GM21423 (cell line): ENCODE results near the gene HIC2.
"Not testable (repeated sequence)": the region's sequence is repeated elsewhere in the genome, so short reads cannot be mapped to it uniquely, and the experiment has no call there.

Source experiments
- ATAC-seq: cut with Tn5 transposase; IDR thresholded peaks from one replicate; pipeline ENCODE4 v1.9.1; 2021; ENCODE audit warnings: mild to moderate bottlenecking, moderate library complexity; ENCODE audit not compliant: unreplicated experiment

The HIC2 gene

GRCh38 chr22:21434378-21435233 is 17.4 kb downstream of the HIC2 start:
- ATAC-seq, result not testable (repeated sequence)

- ATAC-seq, result not testable (repeated sequence)
Observed at GRCh38 chr22:21435998-21436810, 19.0 kb downstream of the HIC2 start.

- not testable (repeated sequence) for ATAC-seq
Observed at GRCh38 chr22:21438013-21438412, 20.8 kb downstream of the HIC2 start.

GRCh38 chr22:21440018-21440636 is 23.0 kb downstream of the HIC2 start:
- ATAC-seq, result not testable (repeated sequence)

- not testable (repeated sequence) for ATAC-seq
Observed at GRCh38 chr22:21440676-21441075, 23.5 kb downstream of the HIC2 start.

GRCh38 chr22:21441170-21441569 is 24.0 kb downstream of the HIC2 start:
- not testable (repeated sequence) for ATAC-seq

GRCh38 chr22:21442123-21442522 is 25.0 kb downstream of the HIC2 start:
- not testable (repeated sequence) for ATAC-seq

GRCh38 chr22:21442646-21443045 is 25.5 kb downstream of the HIC2 start:
- not testable (repeated sequence) for ATAC-seq

GRCh38 chr22:21443057-21443734 is 26.0 kb downstream of the HIC2 start:
- ATAC-seq, result no peak

GRCh38 chr22:21443735-21444421 is 26.7 kb downstream of the HIC2 start:
- ATAC-seq, result no peak

GRCh38 chr22:21444701-21445436 is 27.7 kb downstream of the HIC2 start:
- no peak for ATAC-seq

GRCh38 chr22:21445437-21446127 is 28.4 kb downstream of the HIC2 start:
- no peak for ATAC-seq

GRCh38 chr22:21446128-21446826 is 29.1 kb downstream of the HIC2 start:
- no peak for ATAC-seq

GRCh38 chr22:21446827-21447690 is 29.9 kb downstream of the HIC2 start:
- ATAC-seq, result no peak

- ATAC-seq, result no peak
Observed at GRCh38 chr22:21447694-21448402, 30.7 kb downstream of the HIC2 start.

GRCh38 chr22:21448627-21449416 is 31.7 kb downstream of the HIC2 start:
- no peak for ATAC-seq
